Loucy (cell line): ENCODE measurements around the gene SCNN1A.

Source experiments
- EZH2phosphoT487 ChIP-seq: fragments of 200-600 bp; IDR thresholded peaks from 2 replicates; pipeline ENCODE4 v1.6.1; 2018; ENCODE audit warnings: antibody characterized with exemption, mild to moderate bottlenecking, moderate library complexity, borderline replicate concordance
- TF ChIP-seq, protein P1 (sequence below): fragments of 200-600 bp; sonication (generic); conservative IDR thresholded peaks from 2 replicates; pipeline ENCODE4 v1.5.1; 2014; ENCODE audit warnings: mild to moderate bottlenecking, antibody characterized with exemption, low read length

DNA sequence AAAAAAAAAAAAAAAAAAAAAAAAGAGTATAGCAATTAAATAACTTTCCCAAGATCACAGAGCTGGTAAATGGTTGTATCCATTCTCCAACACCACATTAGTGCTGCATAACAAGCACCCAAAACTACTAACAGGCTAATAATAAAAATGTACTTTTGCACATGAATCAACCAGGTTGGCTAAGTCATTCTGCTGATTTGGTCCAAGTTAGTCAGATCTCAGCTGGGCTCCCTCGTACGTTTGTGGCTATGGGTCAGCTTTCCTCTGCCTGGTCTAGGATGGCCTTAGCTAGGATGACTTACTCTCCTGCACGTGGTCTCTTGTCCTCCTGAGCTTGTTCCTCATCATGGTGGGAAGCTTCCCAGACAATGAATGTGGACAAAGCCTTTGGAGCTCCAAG lies 72.7 kb downstream of the SCNN1A start:
- TF ChIP-seq, protein P1, sequence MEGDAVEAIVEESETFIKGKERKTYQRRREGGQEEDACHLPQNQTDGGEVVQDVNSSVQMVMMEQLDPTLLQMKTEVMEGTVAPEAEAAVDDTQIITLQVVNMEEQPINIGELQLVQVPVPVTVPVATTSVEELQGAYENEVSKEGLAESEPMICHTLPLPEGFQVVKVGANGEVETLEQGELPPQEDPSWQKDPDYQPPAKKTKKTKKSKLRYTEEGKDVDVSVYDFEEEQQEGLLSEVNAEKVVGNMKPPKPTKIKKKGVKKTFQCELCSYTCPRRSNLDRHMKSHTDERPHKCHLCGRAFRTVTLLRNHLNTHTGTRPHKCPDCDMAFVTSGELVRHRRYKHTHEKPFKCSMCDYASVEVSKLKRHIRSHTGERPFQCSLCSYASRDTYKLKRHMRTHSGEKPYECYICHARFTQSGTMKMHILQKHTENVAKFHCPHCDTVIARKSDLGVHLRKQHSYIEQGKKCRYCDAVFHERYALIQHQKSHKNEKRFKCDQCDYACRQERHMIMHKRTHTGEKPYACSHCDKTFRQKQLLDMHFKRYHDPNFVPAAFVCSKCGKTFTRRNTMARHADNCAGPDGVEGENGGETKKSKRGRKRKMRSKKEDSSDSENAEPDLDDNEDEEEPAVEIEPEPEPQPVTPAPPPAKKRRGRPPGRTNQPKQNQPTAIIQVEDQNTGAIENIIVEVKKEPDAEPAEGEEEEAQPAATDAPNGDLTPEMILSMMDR, result no peak
- no peak for TF ChIP-seq EZH2phosphoT487
